IPS-11a (cell line): ENCODE data around the gene PCDHB9.
A peak's percentile ranks its signal among the peaks of the same experiment; 100 is the strongest.
"Not testable (repeated sequence)": the region's sequence is repeated elsewhere in the genome, so short reads cannot be mapped to it uniquely, and the experiment has no call there.

Experiments used
- H3K4me3 ChIP-seq: one replicate; pipeline ENCODE4 v1.5.1; 2013; ENCODE audit warnings: low read depth, low read length, control low read depth

PCDHB9 gene

DNA sequence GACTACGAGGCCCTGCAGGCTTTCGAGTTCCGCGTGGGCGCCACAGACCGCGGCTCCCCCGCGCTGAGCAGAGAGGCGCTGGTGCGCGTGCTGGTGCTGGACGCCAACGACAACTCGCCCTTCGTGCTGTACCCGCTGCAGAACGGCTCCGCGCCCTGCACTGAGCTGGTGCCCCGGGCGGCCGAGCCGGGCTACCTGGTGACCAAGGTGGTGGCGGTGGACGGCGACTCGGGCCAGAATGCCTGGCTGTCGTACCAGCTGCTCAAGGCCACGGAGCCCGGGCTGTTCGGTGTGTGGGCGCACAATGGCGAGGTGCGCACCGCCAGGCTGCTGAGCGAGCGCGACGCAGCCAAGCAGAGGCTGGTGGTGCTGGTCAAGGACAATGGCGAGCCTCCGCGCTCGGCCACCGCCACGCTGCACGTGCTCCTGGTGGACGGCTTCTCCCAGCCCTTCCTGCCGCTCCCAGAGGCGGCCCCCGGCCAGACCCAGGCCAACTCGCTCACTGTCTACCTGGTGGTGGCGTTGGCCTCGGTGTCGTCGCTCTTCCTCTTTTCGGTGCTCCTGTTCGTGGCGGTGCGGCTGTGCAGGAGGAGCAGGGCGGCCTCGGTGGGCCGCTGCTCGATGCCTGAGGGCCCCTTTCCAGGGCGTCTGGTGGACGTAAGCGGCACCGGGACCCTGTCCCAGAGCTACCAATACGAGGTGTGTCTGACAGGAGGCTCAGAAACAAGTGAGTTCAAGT lies 2.7 kb upstream of the PCDHB9 start:
- not testable (repeated sequence) for H3K4me3 ChIP-seq

DNA sequence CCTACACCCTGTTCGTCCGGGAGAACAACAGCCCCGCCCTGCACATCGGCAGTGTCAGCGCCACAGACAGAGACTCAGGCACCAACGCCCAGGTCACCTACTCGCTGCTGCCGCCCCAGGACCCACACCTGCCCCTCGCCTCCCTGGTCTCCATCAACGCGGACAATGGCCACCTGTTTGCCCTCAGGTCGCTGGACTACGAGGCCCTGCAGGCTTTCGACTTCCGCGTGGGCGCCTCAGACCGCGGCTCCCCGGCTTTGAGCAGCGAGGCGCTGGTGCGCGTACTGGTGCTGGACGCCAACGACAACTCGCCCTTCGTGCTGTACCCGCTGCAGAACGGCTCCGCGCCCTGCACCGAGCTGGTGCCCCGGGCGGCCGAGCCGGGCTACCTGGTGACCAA lies 1.7 kb downstream of the PCDHB9 start:
- H3K4me3 ChIP-seq: not testable (repeated sequence)

DNA sequence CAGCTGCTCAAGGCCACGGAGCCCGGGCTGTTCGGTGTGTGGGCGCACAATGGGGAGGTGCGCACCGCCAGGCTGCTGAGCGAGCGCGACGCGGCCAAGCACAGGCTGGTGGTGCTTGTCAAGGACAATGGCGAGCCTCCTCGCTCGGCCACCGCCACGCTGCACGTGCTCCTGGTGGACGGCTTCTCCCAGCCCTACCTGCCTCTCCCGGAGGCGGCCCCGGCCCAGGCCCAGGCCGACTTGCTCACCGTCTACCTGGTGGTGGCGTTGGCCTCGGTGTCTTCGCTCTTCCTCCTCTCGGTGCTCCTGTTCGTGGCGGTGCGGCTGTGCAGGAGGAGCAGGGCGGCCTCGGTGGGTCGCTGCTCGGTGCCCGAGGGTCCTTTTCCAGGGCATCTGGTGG lies 2.2 kb downstream of the PCDHB9 start:
- not testable (repeated sequence) for H3K4me3 ChIP-seq

DNA sequence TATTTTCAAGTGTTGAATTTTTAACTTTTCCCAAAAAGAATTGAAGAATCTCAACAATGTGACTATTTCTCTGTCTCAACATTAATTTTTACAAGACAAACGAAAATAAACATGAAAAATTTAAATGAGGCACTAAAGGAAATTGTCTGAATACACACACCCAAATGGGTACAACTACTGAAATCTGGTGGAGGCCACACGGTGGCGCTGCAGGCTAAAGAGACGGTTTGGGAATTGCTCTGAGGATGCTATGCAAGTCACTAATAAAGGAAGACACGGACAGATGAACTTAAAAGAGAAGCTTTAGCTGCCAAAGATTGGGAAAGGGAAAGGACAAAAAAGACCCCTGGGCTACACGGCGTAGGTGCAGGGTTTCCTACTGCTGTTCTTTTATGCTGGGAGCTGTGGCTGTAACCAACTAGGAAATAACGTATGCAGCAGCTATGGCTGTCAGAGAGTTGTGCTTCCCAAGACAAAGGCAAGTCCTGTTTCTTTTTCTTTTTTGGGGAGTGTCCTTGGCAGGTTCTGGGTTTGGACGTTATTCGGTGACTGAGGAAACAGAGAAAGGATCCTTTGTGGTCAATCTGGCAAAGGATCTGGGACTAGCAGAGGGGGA lies 5.3 kb downstream of the PCDHB9 start, which contains the start of gene PCDHB10:
TSS of gene PCDHB10 (plus strand) at position 244 of the 616 bp plus-strand sequence. CDS start at position 444, 200 bp downstream.
- H3K4me3 ChIP-seq: no peak within 1 kb of the TSS

DNA sequence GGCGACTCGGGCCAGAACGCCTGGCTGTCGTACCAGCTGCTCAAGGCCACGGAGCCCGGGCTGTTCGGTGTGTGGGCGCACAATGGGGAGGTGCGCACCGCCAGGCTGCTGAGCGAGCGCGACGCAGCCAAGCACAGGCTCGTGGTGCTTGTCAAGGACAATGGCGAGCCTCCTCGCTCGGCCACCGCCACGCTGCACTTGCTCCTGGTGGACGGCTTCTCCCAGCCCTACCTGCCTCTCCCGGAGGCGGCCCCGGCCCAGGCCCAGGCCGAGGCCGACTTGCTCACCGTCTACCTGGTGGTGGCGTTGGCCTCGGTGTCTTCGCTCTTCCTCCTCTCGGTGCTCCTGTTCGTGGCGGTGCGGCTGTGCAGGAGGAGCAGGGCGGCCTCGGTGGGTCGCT lies 7.4 kb downstream of the PCDHB9 start:
- H3K4me3 ChIP-seq: not testable (repeated sequence)

DNA sequence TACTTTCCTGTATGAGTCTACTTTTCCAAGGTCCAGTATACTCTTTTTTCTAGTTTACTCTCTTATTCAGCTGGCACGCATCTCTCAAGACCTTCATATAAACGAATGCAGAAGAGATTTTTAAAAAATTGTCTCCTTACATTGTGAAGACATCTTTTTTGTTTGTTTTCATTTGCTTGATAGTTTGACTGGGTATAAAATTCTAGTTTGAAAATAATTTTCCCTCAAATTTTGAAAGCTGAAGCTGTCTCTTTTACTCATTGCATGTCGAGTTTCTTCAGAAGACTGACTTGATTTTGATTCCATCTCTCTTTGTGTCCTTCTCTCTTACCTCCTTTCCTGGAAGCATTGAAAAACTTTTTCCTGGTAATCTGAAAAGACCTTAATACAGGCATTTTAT lies 9.4 kb downstream of the PCDHB9 start:
- H3K4me3 ChIP-seq: no peak overlapping the region

DNA sequence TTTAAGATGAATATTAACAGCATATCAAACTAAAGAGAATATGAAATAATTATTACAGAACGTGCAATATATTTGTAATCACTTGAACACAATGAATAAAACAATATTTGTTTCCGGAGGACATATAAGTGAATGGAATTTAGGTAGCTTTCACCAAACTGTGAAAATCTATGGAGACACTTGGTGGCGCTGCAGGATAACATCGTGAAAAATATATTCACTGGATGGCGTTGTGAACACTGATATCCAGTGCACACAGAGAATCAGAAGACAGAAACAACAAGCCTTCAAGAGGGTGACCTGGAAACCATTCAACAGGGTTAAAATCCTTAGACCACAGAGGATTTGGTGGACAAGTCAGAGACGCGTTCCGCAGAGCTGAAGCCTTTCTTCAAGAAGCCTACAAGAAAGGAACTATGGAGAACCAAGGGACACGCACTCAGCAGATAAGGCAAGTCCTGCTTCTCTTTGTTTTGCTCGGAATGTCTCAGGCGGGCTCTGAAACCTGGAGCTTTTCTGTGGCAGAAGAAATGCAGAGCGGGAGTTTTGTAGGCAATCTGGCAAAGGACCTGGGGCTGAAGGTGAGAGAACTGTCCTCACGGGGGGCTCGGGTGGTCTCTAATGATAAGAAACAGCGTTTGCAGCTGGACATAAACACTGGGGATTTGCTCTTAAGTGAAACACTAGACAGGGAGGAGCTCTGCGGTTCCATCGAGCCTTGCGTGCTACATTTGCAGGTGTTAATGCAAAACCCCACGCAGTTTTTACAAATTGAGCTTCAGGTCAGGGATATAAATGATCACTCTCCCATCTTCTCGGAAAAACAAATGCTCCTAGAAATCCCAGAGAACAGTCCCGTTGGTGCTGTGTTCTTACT lies 12.6 kb downstream of the PCDHB9 start, which contains the start of gene PCDHB11:
TSS of gene PCDHB11 (plus strand) at position 269 of the 877 bp plus-strand sequence. CDS start at position 417, 148 bp downstream.
- no peak within 1 kb of the TSS for H3K4me3 ChIP-seq

DNA sequence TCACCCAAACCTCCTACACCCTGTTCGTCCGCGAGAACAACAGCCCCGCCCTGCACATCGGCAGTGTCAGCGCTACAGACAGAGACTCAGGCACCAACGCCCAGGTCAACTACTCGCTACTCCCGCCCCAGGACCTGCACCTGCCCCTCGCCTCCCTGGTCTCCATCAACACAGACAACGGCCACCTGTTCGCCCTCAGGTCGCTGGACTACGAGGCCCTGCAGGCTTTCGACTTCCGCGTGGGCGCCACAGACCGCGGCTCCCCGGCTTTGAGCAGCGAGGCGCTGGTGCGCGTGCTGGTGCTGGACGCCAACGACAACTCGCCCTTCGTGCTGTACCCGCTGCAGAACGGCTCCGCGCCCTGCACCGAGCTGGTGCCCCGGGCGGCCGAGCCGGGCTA lies 14.2 kb downstream of the PCDHB9 start:
- not testable (repeated sequence) for H3K4me3 ChIP-seq

DNA sequence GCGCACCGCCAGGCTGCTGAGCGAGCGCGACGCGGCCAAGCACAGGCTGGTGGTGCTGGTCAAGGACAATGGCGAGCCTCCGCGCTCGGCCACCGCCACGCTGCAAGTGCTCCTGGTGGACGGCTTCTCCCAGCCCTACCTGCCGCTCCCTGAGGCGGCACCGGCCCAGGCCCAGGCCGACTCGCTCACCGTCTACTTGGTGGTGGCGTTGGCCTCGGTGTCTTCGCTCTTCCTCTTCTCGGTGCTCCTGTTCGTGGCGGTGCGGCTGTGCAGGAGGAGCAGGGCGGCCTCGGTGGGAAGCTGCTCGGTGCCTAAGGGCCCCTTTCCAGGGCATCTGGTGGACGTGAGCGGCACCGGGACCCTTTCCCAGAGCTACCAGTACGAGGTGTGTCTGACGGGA lies 14.7 kb downstream of the PCDHB9 start:
- H3K4me3 ChIP-seq: not testable (repeated sequence)

DNA sequence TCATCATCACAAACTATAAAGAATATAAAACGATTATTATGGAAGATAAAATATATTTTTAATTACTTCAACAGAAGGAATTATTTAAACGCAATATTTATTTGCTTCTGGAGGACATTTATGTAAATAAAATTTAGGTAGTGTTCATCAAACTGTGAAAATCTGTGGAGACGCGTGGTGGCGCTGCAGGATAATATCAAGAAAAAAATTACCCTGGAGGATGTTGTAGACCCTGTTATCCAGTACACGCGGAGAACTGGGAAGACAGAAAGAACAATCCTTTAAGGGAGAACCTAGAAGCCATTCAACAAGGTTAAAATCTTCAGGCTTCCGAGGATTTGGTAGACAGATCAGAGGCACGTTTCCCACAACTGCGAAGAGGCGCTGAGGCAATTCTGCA lies 21.5 kb downstream of the PCDHB9 start, which contains the start of gene PCDHB12:
TSS of gene PCDHB12 (plus strand) at position 242 of the 400 bp plus-strand sequence. CDS start 189 bp downstream, outside the sequence.
- H3K4me3 ChIP-seq: no peak within 1 kb of the TSS

DNA sequence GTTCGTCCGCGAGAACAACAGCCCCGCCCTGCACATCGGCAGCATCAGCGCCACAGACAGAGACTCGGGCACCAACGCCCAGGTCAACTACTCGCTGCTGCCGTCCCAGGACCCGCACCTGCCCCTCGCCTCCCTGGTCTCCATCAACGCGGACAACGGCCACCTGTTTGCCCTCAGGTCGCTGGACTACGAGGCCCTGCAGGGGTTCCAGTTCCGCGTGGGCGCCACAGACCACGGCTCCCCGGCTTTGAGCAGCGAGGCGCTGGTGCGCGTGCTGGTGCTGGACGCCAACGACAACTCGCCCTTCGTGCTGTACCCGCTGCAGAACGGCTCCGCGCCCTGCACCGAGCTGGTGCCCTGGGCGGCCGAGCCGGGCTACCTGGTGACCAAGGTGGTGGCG lies 23.3 kb downstream of the PCDHB9 start:
- not testable (repeated sequence) for H3K4me3 ChIP-seq

DNA sequence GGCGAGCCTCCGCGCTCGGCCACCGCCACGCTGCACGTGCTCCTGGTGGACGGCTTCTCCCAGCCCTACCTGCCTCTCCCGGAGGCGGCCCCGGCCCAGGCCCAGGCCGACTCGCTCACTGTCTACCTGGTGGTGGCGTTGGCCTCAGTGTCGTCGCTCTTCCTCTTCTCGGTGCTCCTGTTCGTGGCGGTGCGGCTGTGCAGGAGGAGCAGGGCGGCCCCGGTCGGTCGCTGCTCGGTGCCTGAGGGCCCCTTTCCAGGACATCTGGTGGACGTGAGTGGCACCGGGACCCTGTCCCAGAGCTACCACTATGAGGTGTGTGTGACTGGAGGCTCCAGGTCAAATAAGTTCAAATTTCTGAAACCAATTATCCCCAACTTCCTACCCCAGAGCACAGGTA lies 23.9 kb downstream of the PCDHB9 start:
- H3K4me3 ChIP-seq: not testable (repeated sequence)

DNA sequence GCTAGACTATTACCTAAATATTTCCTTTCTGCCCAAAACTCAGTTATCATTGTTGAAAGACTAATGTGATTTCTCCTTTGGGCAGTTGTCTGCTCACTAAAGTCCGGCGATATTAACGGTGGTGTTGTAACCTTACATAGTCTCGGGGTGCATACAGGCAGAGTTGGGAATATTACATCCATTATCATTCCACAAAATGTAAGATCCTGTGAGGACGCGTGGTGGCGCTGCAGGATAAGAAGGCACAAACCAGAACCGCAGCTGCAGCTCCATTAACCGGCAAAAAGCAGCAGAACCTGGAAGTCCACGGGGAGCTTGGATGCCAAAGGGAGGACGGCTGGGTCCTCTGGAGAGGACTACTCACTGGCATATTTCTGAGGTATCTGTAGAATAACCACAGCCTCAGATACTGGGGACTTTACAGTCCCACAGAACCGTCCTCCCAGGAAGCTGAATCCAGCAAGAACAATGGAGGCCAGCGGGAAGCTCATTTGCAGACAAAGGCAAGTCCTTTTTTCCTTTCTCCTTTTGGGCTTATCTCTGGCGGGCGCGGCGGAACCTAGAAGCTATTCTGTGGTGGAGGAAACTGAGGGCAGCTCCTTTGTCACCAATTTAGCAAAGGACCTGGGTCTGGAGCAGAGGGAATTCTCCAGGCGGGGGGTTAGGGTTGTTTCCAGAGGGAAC lies 26.8 kb downstream of the PCDHB9 start, which contains the start of gene PCDHB13:
TSS of gene PCDHB13 (plus strand) at position 264 of the 684 bp plus-strand sequence. CDS start at position 469, 205 bp downstream.
- H3K4me3 ChIP-seq: not testable (repeated sequence)

DNA sequence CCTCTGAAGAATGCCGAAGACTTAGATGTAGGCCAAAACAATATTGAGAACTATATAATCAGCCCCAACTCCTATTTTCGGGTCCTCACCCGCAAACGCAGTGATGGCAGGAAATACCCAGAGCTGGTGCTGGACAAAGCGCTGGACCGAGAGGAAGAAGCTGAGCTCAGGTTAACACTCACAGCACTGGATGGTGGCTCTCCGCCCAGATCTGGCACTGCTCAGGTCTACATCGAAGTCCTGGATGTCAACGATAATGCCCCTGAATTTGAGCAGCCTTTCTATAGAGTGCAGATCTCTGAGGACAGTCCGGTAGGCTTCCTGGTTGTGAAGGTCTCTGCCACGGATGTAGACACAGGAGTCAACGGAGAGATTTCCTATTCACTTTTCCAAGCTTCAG lies 27.6 kb downstream of the PCDHB9 start:
- not testable (repeated sequence) for H3K4me3 ChIP-seq

DNA sequence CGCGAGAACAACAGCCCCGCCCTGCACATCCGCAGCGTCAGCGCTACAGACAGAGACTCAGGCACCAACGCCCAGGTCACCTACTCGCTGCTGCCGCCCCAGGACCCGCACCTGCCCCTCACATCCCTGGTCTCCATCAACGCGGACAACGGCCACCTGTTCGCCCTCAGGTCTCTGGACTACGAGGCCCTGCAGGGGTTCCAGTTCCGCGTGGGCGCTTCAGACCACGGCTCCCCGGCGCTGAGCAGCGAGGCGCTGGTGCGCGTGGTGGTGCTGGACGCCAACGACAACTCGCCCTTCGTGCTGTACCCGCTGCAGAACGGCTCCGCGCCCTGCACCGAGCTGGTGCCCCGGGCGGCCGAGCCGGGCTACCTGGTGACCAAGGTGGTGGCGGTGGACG lies 28.5 kb downstream of the PCDHB9 start:
- H3K4me3 ChIP-seq: not testable (repeated sequence)

DNA sequence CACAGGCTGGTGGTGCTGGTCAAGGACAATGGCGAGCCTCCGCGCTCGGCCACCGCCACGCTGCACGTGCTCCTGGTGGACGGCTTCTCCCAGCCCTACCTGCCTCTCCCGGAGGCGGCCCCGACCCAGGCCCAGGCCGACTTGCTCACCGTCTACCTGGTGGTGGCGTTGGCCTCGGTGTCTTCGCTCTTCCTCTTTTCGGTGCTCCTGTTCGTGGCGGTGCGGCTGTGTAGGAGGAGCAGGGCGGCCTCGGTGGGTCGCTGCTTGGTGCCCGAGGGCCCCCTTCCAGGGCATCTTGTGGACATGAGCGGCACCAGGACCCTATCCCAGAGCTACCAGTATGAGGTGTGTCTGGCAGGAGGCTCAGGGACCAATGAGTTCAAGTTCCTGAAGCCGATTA lies 29.1 kb downstream of the PCDHB9 start:
- not testable (repeated sequence) for H3K4me3 ChIP-seq

DNA sequence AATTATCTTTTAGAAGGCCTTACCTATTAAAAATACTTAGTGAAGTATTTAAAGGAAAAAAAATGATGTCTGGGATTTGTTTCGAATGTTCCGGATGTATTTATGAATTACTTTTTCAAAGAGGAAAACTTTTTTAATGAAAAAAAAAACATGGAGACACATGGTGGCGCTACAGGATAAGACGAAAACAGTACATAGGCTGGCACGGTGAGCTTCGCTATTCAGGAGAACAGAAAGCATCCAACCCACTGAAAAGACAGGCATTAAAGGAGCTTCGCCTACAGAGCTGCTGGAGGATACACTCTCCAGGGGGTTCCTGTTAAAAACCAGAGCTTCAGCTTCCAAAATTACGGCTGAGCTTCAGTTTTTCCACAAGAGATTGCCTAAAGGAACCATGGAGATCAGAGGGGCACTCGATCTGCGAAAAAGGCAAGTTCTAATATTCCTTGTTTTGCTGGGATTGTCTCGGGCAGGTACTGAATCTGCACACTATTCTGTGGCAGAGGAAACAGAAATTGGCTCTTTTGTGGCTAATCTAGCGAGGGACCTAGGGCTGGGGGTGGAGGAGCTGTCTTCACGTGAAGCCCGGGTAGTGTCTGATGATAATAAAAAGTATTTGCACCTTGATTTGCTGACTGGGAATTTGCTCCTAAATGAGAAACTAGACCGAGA lies 36.3 kb downstream of the PCDHB9 start, which contains the start of gene PCDHB14:
TSS of gene PCDHB14 (plus strand) at position 232 of the 672 bp plus-strand sequence. CDS start at position 395, 163 bp downstream.
- H3K4me3 ChIP-seq: no peak within 1 kb of the TSS

DNA sequence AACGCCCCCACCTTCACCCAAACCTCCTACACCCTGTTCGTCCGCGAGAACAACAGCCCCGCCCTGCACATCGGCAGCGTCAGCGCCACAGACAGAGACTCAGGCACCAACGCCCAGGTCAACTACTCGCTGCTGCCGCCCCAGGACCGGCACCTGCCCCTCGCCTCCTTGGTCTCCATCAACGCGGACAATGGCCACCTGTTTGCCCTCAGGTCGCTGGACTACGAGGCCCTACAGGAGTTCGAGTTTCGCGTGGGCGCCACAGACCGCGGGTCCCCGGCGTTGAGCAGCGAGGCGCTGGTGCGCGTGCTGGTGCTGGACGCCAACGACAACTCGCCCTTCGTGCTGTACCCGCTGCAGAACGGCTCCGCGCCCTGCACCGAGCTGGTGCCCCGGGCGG lies 37.9 kb downstream of the PCDHB9 start:
- not testable (repeated sequence) for H3K4me3 ChIP-seq

DNA sequence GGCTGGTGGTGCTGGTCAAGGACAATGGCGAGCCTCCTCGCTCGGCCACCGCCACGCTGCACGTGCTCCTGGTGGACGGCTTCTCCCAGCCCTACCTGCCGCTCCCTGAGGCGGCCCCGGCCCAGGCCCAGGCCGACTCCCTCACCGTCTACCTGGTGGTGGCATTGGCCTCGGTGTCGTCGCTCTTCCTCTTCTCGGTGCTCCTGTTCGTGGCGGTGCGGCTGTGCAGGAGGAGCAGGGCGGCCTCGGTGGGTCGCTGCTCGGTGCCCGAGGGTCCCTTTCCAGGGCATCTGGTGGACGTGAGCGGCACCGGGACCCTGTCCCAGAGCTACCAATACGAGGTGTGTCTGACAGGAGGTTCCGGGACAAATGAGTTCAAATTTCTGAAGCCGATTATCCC lies 38.5 kb downstream of the PCDHB9 start:
- not testable (repeated sequence) for H3K4me3 ChIP-seq

DNA sequence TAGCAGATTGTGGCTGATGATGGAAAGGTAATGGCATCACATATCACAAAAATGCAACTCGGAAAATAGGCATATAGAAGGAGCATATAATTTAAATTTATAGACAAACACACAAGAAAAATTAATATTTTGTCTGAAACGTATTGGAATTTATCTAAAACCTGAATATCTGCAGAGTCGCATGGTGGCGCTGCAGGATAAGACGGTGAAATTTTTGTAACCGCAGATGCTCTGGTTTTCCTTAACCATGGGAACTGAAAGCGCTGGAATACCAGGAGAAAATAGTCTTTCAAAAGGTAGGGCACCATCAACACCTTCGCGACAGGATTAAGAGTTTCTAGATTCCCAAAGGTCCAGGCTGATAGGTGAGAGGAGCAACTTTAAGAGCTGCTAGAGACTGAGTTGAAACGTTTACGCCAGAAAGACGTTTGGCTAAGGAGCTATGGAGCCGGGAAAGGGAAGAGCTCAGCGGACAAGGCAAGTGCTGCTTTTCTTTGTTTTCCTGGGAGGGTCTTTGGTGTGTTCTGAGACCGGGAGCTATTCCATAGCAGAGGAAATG lies 47.2 kb downstream of the PCDHB9 start:
- H3K4me3 ChIP-seq: peak overlapping the region; percentile 22
